DND-41 (cell line): ENCODE measurements around the gene CADPS.

Experiments used
- EZH2 ChIP-seq: IDR thresholded peaks from 3 replicates; pipeline ENCODE4 v1.6.1; 2012; ENCODE audit warnings: borderline replicate concordance, low read depth, mild to moderate bottlenecking, moderate library complexity, low read length, inconsistent platforms; ENCODE audit not compliant: severe bottlenecking
- TF ChIP-seq, protein P1 (sequence below): IDR thresholded peaks from 2 replicates; pipeline ENCODE4 v1.5.1; 2012; ENCODE audit warnings: borderline replicate concordance, low read length, moderate library complexity, mild to moderate bottlenecking; ENCODE audit not compliant: poor library complexity, severe bottlenecking; ENCODE audit errors: extremely low read depth

DNA sequence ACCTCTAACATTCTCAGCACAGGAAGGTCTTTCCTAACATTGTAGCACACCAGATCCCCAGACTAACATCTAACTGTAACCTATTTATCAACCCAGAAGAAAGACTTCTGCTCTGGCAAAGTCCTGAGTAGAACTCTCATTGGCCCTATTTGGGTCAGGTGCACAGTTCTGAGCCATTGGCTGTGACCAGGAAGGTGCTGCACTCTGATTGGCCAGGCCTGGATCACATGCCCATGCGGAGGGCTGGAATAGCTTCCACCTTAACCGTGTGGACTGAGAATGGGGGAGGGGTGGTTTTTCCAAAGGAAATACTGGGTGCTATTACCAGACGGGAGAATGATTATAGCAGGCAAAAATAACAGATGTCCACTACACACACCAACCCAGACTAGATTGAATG is 513.4 kb downstream of the CADPS start:
- TF ChIP-seq, protein P1, sequence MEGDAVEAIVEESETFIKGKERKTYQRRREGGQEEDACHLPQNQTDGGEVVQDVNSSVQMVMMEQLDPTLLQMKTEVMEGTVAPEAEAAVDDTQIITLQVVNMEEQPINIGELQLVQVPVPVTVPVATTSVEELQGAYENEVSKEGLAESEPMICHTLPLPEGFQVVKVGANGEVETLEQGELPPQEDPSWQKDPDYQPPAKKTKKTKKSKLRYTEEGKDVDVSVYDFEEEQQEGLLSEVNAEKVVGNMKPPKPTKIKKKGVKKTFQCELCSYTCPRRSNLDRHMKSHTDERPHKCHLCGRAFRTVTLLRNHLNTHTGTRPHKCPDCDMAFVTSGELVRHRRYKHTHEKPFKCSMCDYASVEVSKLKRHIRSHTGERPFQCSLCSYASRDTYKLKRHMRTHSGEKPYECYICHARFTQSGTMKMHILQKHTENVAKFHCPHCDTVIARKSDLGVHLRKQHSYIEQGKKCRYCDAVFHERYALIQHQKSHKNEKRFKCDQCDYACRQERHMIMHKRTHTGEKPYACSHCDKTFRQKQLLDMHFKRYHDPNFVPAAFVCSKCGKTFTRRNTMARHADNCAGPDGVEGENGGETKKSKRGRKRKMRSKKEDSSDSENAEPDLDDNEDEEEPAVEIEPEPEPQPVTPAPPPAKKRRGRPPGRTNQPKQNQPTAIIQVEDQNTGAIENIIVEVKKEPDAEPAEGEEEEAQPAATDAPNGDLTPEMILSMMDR, result no peak
- no peak for TF ChIP-seq EZH2
